Measurements from ENCODE around the gene TLDC2. TPM values are rescaled to one million over a fixed set of nuclear protein-coding genes. Genes with fewer than 3 reads are reported as not detected.

Gene TLDC2
- total RNA-seq, 1 experiment from 2014 or later: not detected

GRCh38 chr20:36850759-36851158 lies 25.2 kb upstream of the TLDC2 start:
- Mint-ChIP-seq H3K36me3 (ENCODE audit: insufficient read depth, unreplicated experiment) (peaks cover 5% of the 10 kb centered on the region), H3K27me3 (ENCODE audit: insufficient read depth, unreplicated experiment) (no peaks in the 10 kb centered on the region), H3K27ac (ENCODE audit: low read depth, unreplicated experiment) (no peak overlapping the region), H3K4me1 (ENCODE audit: insufficient read depth, unreplicated experiment) (peaks cover 23% of the 10 kb centered on the region), H3K9me3 (ENCODE audit: unreplicated experiment) (no peaks in the 10 kb centered on the region), H3K4me3 (ENCODE audit: unreplicated experiment) (no peak overlapping the region)
- BruUV-seq (replicated peaks): no TSS peak
- POLR2A ChIA-PET: interaction anchor here (7.6 kb wide), 1 partner anchor 11 kb away, joined by 88 read pairs; a partner anchor contains a TSS
- CTCF ChIA-PET: no interaction called here
- intact Hi-C loops (cut with micrococcal nuclease): no loop called here
- no peak for DNase-seq (ENCODE audit: unreplicated experiment)
- no peak for TF ChIP-seq CTCF (IDR thresholded peaks at IDR 0.05; ENCODE audit: unreplicated experiment)

- POLR2A ChIA-PET: interaction anchor here (7.6 kb wide), 1 partner anchor 10 kb away, joined by 88 read pairs; a partner anchor contains a TSS
Measured at GRCh38 chr20:36851490-36851889, 24.4 kb upstream of the TLDC2 start.

GRCh38 chr20:36852187-36852586 lies 23.8 kb upstream of the TLDC2 start:
- POLR2A ChIA-PET: interaction anchor here (7.6 kb wide), 1 partner anchor 9 kb away, joined by 88 read pairs; a partner anchor contains a TSS
- intact Hi-C loops (cut with micrococcal nuclease): no loop called here
- H3K4me1 Mint-ChIP-seq (ENCODE audit: insufficient read depth, unreplicated experiment): peaks cover 33% of the 10 kb centered on the region
- H3K36me3 Mint-ChIP-seq (ENCODE audit: insufficient read depth, unreplicated experiment): peaks cover 11% of the 10 kb centered on the region
- no peaks in the 10 kb centered on the region for H3K27me3 Mint-ChIP-seq (ENCODE audit: insufficient read depth, unreplicated experiment)
- no peak overlapping the region for H3K4me3 Mint-ChIP-seq (ENCODE audit: unreplicated experiment)
- no peak for TF ChIP-seq CTCF (IDR thresholded peaks at IDR 0.05; ENCODE audit: unreplicated experiment)
- no peak overlapping the region for H3K27ac Mint-ChIP-seq (ENCODE audit: low read depth, unreplicated experiment)
- DNase-seq (ENCODE audit: unreplicated experiment): no peak
- H3K9me3 Mint-ChIP-seq (ENCODE audit: unreplicated experiment): no peaks in the 10 kb centered on the region
- BruUV-seq (replicated peaks): no TSS peak
- CTCF ChIA-PET: interaction anchor here (0.6 to 1.2 kb wide), 3 partner anchors 9 to 43 kb away, joined by 3 to 4 read pairs (median 3); no protein-coding TSS in a partner anchor

More at GRCh38 chr20:36851490-36851889, 24.4 kb upstream of the TLDC2 start:
- BruUV-seq (replicated peaks): no TSS peak
- H3K27me3 Mint-ChIP-seq (ENCODE audit: insufficient read depth, unreplicated experiment): no peaks in the 10 kb centered on the region
- CTCF ChIA-PET: no interaction called here
- no peak overlapping the region for H3K27ac Mint-ChIP-seq (ENCODE audit: low read depth, unreplicated experiment)
- peaks cover 11% of the 10 kb centered on the region for H3K36me3 Mint-ChIP-seq (ENCODE audit: insufficient read depth, unreplicated experiment)
- TF ChIP-seq CTCF (IDR thresholded peaks at IDR 0.05; ENCODE audit: unreplicated experiment): no peak
- H3K4me1 Mint-ChIP-seq (ENCODE audit: insufficient read depth, unreplicated experiment): peaks cover 31% of the 10 kb centered on the region
- H3K4me3 Mint-ChIP-seq (ENCODE audit: unreplicated experiment): no peak overlapping the region
- DNase-seq (ENCODE audit: unreplicated experiment): no peak
- intact Hi-C loops (cut with micrococcal nuclease): no loop called here
- no peaks in the 10 kb centered on the region for H3K9me3 Mint-ChIP-seq (ENCODE audit: unreplicated experiment)

GRCh38 chr20:36854348-36855240 lies 21.3 kb upstream of the TLDC2 start:
- ChIA-PET POLR2A (interaction anchor here (0.7 to 3.7 kb wide), 10 partner anchors 8 to 900 kb away, joined by 3 to 25 read pairs (median 4); partner anchors contain the start of genes RAB5IF and SCAND1), CTCF (interaction anchor here (0.8 to 1.6 kb wide), 7 partner anchors 9 to 640 kb away, joined by 3 to 6 read pairs (median 4); a partner anchor contains a TSS)

More at GRCh38 chr20:36854348-36855240, 21.3 kb upstream of the TLDC2 start:
- Mint-ChIP-seq H3K4me1 (ENCODE audit: insufficient read depth, unreplicated experiment) (peaks cover 48% of the 10 kb centered on the region), H3K27ac (ENCODE audit: low read depth, unreplicated experiment) (peak overlapping the region; percentile 54), H3K9me3 (ENCODE audit: unreplicated experiment) (no peaks in the 10 kb centered on the region), H3K36me3 (ENCODE audit: insufficient read depth, unreplicated experiment) (peaks cover 21% of the 10 kb centered on the region), H3K27me3 (ENCODE audit: insufficient read depth, unreplicated experiment) (no peaks in the 10 kb centered on the region), H3K4me3 (ENCODE audit: unreplicated experiment) (peak overlapping the region; percentile 22)
- peak; percentile 52 for DNase-seq (ENCODE audit: unreplicated experiment)
- intact Hi-C loops (cut with micrococcal nuclease): no loop called here
- no TSS peak for BruUV-seq (replicated peaks)
- no peak for TF ChIP-seq CTCF (IDR thresholded peaks at IDR 0.05; ENCODE audit: unreplicated experiment)
